Spleen (tissue), 7 donors: ENCODE measurements around the gene FAM50A.

Source experiments
- POLR2A ChIP-seq, 3 donors: fragments of 450-650 bp; IDR thresholded peaks; one replicate each; pipeline ENCODE4 v1.5.1; 2017; ENCODE audit warnings: antibody characterized with exemption in 3 of 3, mild to moderate bottlenecking in 1 of 3
- TF ChIP-seq, protein P1 (sequence below), 11 experiments: fragments of 200-600 bp in 7 of 11; fragments of 450-650 bp in 4 of 11; sonication (generic) in 4 of 11; IDR thresholded peaks in 8 of 11; conservative IDR thresholded peaks in 3 of 11; 1 replicate in 7 of 11; 2 replicates in 4 of 11; pipeline versions ENCODE4 v1.4.0 to v1.8.0; 2016 to 2021; ENCODE audit warnings: antibody characterized with exemption in 11 of 11, inconsistent platforms in 4 of 11, mild to moderate bottlenecking in 1 of 11
- donor health status: DM: no; HTN: no; CAD: no; lungs with moderate emphysema.
- donor health status: DM: no; HTN: no; CAD: no.
- donor health status: DM: no; HTN: no; CAD: no.

DNA sequence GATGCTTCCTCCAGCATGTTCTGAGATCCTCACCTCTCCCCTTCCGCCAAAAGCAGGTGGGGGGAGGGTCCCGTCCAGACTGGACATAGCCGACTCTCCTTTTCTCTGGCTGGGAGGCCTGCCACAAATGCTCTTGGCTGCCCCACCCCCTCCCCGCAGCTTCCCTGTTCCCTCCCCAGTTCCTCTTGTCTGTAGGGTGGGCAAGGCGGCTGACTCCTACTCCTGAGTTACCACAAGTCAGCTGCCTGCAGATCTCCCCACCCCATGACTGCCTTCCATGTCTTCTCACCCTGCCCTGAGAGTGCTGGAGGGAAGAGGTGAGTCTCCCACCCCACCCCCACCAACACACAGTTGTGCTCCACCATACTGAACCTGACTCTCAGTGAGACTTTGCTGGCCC, 12.6 kb upstream of the FAM50A start:
- TF ChIP-seq, protein P1, sequence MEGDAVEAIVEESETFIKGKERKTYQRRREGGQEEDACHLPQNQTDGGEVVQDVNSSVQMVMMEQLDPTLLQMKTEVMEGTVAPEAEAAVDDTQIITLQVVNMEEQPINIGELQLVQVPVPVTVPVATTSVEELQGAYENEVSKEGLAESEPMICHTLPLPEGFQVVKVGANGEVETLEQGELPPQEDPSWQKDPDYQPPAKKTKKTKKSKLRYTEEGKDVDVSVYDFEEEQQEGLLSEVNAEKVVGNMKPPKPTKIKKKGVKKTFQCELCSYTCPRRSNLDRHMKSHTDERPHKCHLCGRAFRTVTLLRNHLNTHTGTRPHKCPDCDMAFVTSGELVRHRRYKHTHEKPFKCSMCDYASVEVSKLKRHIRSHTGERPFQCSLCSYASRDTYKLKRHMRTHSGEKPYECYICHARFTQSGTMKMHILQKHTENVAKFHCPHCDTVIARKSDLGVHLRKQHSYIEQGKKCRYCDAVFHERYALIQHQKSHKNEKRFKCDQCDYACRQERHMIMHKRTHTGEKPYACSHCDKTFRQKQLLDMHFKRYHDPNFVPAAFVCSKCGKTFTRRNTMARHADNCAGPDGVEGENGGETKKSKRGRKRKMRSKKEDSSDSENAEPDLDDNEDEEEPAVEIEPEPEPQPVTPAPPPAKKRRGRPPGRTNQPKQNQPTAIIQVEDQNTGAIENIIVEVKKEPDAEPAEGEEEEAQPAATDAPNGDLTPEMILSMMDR (IDR thresholded peaks at IDR 0.05 in 8 of 11, conservative IDR thresholded peaks at IDR 0.05 in 3 of 11), result no peak
- TF ChIP-seq POLR2A (IDR thresholded peaks at IDR 0.05), result no peak
